ENCODE results near the gene IDNK.

IDNK gene

DNA sequence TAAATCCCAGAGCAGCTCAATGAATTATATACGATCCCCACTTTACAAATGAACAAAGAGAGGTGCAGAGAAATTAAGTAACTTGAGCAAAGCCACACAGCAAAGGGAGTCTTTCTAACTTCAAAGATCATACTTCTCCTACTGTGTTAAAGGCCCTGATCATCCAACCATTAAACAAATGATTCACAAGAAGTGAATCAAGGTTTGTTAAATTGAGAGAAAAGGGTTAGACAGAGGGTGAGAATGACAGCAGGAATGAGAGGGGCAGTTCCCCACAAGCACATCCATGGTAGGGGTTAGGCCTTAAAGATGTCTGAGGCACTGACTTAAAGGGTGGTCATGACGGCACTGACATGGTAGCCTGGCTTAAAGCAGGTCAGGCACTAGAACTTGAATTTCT, 10.7 kb downstream of the IDNK start:
- Histone ChIP-seq H3K27ac (replicated peaks) (no peak overlapping the region), H3K27me3 (ENCODE audit: insufficient read depth, poor library complexity, severe bottlenecking) (no peaks in the 10 kb centered on the region), H3K4me3 (replicated peaks; ENCODE audit: insufficient read depth, low read length) (no peak overlapping the region)
- TF ChIP-seq GABPA (IDR thresholded peaks at IDR 0.05; ENCODE audit: low read depth) = no peak
- no peak for TF ChIP-seq POLR2AphosphoS5 (IDR thresholded peaks at IDR 0.05; ENCODE audit: low read depth)
- no peak for TF ChIP-seq SPI1 (IDR thresholded peaks at IDR 0.05; ENCODE audit: borderline replicate concordance, low read depth)
- TF ChIP-seq, protein P1, sequence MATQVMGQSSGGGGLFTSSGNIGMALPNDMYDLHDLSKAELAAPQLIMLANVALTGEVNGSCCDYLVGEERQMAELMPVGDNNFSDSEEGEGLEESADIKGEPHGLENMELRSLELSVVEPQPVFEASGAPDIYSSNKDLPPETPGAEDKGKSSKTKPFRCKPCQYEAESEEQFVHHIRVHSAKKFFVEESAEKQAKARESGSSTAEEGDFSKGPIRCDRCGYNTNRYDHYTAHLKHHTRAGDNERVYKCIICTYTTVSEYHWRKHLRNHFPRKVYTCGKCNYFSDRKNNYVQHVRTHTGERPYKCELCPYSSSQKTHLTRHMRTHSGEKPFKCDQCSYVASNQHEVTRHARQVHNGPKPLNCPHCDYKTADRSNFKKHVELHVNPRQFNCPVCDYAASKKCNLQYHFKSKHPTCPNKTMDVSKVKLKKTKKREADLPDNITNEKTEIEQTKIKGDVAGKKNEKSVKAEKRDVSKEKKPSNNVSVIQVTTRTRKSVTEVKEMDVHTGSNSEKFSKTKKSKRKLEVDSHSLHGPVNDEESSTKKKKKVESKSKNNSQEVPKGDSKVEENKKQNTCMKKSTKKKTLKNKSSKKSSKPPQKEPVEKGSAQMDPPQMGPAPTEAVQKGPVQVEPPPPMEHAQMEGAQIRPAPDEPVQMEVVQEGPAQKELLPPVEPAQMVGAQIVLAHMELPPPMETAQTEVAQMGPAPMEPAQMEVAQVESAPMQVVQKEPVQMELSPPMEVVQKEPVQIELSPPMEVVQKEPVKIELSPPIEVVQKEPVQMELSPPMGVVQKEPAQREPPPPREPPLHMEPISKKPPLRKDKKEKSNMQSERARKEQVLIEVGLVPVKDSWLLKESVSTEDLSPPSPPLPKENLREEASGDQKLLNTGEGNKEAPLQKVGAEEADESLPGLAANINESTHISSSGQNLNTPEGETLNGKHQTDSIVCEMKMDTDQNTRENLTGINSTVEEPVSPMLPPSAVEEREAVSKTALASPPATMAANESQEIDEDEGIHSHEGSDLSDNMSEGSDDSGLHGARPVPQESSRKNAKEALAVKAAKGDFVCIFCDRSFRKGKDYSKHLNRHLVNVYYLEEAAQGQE (IDR thresholded peaks at IDR 0.05; ENCODE audit: insufficient replicate concordance, low read depth) = no peak
- TF ChIP-seq, protein P2, sequence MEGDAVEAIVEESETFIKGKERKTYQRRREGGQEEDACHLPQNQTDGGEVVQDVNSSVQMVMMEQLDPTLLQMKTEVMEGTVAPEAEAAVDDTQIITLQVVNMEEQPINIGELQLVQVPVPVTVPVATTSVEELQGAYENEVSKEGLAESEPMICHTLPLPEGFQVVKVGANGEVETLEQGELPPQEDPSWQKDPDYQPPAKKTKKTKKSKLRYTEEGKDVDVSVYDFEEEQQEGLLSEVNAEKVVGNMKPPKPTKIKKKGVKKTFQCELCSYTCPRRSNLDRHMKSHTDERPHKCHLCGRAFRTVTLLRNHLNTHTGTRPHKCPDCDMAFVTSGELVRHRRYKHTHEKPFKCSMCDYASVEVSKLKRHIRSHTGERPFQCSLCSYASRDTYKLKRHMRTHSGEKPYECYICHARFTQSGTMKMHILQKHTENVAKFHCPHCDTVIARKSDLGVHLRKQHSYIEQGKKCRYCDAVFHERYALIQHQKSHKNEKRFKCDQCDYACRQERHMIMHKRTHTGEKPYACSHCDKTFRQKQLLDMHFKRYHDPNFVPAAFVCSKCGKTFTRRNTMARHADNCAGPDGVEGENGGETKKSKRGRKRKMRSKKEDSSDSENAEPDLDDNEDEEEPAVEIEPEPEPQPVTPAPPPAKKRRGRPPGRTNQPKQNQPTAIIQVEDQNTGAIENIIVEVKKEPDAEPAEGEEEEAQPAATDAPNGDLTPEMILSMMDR (IDR thresholded peaks at IDR 0.05; ENCODE audit: insufficient read depth, low read length) = no peak
- DNase-seq (ENCODE audit: low read depth in 1 of 2, low spot score in 1 of 2) = no peak

DNA sequence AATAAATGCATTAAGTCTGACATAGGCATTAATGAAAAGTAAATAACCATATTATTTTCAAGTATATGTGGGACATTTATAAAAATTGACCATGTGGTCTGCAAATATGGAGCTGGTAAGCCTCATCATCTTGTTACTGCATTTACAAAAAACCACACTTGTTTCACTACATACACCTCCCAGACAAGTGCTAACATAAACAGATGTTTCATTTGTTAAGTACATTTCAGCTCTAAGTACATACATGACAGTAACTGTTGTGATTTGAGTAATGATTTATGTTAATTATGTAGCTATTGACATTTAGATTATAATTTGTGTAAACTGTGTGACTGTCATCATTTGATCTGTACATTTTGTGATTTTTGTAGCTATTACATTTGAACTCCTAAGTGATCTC, 13.9 kb downstream of the IDNK start:
- no peak overlapping the region for H3K4me3 ChIP-seq (replicated peaks; ENCODE audit: insufficient read depth, low read length)
- DNase-seq (ENCODE audit: low read depth in 1 of 2, low spot score in 1 of 2) = no peak
- H3K27me3 ChIP-seq (ENCODE audit: insufficient read depth, poor library complexity, severe bottlenecking) = no peaks in the 10 kb centered on the region
- H3K27ac ChIP-seq (replicated peaks) = no peak overlapping the region
- TF ChIP-seq, protein P2 (IDR thresholded peaks at IDR 0.05; ENCODE audit: insufficient read depth, low read length) = no peak
- TF ChIP-seq SPI1 (IDR thresholded peaks at IDR 0.05; ENCODE audit: borderline replicate concordance, low read depth) (no peak), GABPA (IDR thresholded peaks at IDR 0.05; ENCODE audit: low read depth) (no peak), POLR2AphosphoS5 (IDR thresholded peaks at IDR 0.05; ENCODE audit: low read depth) (no peak)
- TF ChIP-seq, protein P1 (IDR thresholded peaks at IDR 0.05; ENCODE audit: insufficient replicate concordance, low read depth) = no peak

DNA sequence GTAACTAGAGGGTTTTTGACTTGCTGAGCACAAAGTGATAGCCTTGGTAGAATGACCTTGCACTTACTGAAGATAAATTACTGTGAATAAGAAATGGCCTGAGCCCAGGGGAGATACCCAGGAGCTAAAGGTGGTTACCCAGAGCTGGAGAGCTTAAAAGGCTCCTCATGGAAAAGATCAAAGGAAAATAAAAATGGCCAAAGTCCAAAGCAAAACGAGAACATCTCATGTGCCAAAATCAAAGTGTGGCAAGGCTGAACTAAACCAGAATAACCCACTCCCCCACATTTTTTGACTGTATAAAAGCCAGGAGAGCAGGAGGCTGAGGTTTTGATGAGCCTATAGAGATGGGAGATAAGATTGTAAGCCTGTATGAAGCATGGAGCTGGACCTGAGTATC, 14.4 kb downstream of the IDNK start:
- H3K27me3 ChIP-seq (ENCODE audit: insufficient read depth, poor library complexity, severe bottlenecking) = no peaks in the 10 kb centered on the region

More for the DNA sequence above, 14.4 kb downstream of the IDNK start:
- H3K27ac ChIP-seq (replicated peaks) = no peak overlapping the region
- no peak overlapping the region for H3K4me3 ChIP-seq (replicated peaks; ENCODE audit: insufficient read depth, low read length)
- DNase-seq (ENCODE audit: low read depth in 1 of 2, low spot score in 1 of 2) = no peak
- TF ChIP-seq, protein P2 (IDR thresholded peaks at IDR 0.05; ENCODE audit: insufficient read depth, low read length) = no peak
- TF ChIP-seq, protein P1 (IDR thresholded peaks at IDR 0.05; ENCODE audit: insufficient replicate concordance, low read depth) = no peak
- TF ChIP-seq SPI1 (IDR thresholded peaks at IDR 0.05; ENCODE audit: borderline replicate concordance, low read depth) (no peak), POLR2AphosphoS5 (IDR thresholded peaks at IDR 0.05; ENCODE audit: low read depth) (no peak), GABPA (IDR thresholded peaks at IDR 0.05; ENCODE audit: low read depth) (no peak)

Measured in HL-60 (cell line).